Measurements from ENCODE around the gene LHFPL2.

LHFPL2 gene

DNA sequence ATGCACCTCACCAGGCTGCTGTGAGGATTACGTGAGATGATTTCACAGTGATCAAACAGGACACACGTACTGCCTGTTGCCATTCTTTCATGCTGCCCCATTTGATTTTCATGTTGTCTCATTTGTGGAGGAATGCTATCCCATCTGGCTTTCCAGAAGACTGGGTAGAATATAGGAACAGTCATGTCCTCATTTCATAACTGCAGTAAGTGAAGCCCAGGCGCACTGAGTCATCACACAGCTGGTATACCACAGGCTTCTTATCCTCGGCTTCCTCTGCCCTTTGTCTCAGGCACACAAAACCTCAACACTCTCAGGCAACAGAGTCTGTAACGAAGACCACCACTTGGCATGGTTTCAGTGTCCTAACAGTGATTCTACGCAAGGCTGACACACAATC lies 62.3 kb downstream of the LHFPL2 start:
- TF ChIP-seq CTCF (conservative IDR thresholded peaks at IDR 0.05), result no peak
- H3K27ac ChIP-seq, result no peak overlapping the region

DNA sequence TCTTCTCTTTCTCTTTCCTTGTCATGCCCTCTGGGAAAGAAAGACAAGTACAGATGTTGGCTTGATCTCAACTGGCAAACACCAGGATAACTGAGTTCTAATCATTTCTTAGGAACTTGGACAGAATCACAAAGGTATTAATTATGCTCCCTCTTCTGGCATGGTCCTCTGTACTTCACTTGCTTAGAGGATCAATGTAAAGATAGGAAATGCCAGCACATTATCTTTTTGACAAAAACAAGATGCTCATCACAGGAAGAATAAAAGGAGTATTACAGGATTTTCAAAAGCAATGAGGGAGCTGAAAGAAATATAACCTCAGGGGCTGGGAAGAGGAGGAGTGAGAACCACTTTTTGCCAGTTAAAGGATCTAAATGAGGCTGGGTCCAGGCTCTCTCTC lies 70.6 kb downstream of the LHFPL2 start:
- no peak overlapping the region for H3K27ac ChIP-seq
- no peak for TF ChIP-seq CTCF (conservative IDR thresholded peaks at IDR 0.05)

GRCh38 chr5:78577071-78577807 lies 71.3 kb downstream of the LHFPL2 start:
- no peak overlapping the region for H3K27ac ChIP-seq

GRCh38 chr5:78576376-78576775 lies 72.2 kb downstream of the LHFPL2 start:
- TF ChIP-seq CTCF (conservative IDR thresholded peaks at IDR 0.05), result no peak
- no peak overlapping the region for H3K27ac ChIP-seq

More at GRCh38 chr5:78577071-78577807, 71.3 kb downstream of the LHFPL2 start:
- no peak for TF ChIP-seq CTCF (conservative IDR thresholded peaks at IDR 0.05)

- no peak for TF ChIP-seq CTCF (conservative IDR thresholded peaks at IDR 0.05)
- H3K27ac ChIP-seq, result no peak overlapping the region
Measured at GRCh38 chr5:78574731-78575161, 73.8 kb downstream of the LHFPL2 start.

GRCh38 chr5:78574131-78574673 lies 74.4 kb downstream of the LHFPL2 start:
- no peak for TF ChIP-seq CTCF (conservative IDR thresholded peaks at IDR 0.05)

GRCh38 chr5:78573318-78573717 lies 75.3 kb downstream of the LHFPL2 start:
- no peak for TF ChIP-seq CTCF (conservative IDR thresholded peaks at IDR 0.05)
- no peak overlapping the region for H3K27ac ChIP-seq

More at GRCh38 chr5:78574131-78574673, 74.4 kb downstream of the LHFPL2 start:
- H3K27ac ChIP-seq, result no peak overlapping the region

All from VCaP (cell line).